Endothelial cell (in vitro differentiated cells): Measurements from ENCODE around the gene CAB39L. TPM values are rescaled to one million over a fixed set of nuclear protein-coding genes. Genes with fewer than 3 reads are reported as not detected.

Experiments
- DNase-seq: peaks from one replicate; pipeline ENCODE4 v3.0.0; 2021; ENCODE audit warnings: low spot score
- H3K27ac Mint-ChIP-seq: one replicate; pipeline ENCODE4 v1.8.0; 2021; ENCODE audit warnings: mixed read lengths, inconsistent platforms; ENCODE audit not compliant: unreplicated experiment
- H3K27me3 Mint-ChIP-seq: one replicate; pipeline ENCODE4 v1.8.0; 2021; ENCODE audit warnings: mild to moderate bottlenecking, moderate library complexity, mixed read lengths, inconsistent platforms; ENCODE audit not compliant: unreplicated experiment
- H3K36me3 Mint-ChIP-seq: one replicate; pipeline ENCODE4 v1.8.0; 2021; ENCODE audit warnings: mild to moderate bottlenecking, low read depth, mixed read lengths, inconsistent platforms; ENCODE audit not compliant: unreplicated experiment
- H3K4me1 Mint-ChIP-seq: one replicate; pipeline ENCODE4 v1.8.0; 2021; ENCODE audit warnings: mild to moderate bottlenecking, mixed read lengths, inconsistent platforms; ENCODE audit not compliant: unreplicated experiment
- H3K4me3 Mint-ChIP-seq: one replicate; pipeline ENCODE4 v1.8.0; 2021; ENCODE audit warnings: mild to moderate bottlenecking, mixed read lengths, inconsistent platforms; ENCODE audit not compliant: unreplicated experiment
- H3K9me3 Mint-ChIP-seq: one replicate; pipeline ENCODE4 v1.8.0; 2021; ENCODE audit warnings: mixed read lengths, inconsistent platforms; ENCODE audit not compliant: unreplicated experiment
- total RNA-seq: library from RNA; stranded (reverse); fragmentation: NEBNext Ultra II Directional; extraction: Animal tissue kit (Norgen Biotek cat#: 25700); gene quantifications from one replicate; pipeline ENCODE4 v1.2.1, GENCODE V29; 2021; ENCODE audit not compliant: unreplicated experiment
- TF ChIP-seq, protein P1 (sequence below): fragments of 200-600 bp; sonication (generic); IDR thresholded peaks from one replicate; pipeline ENCODE4 v1.5.0; 2021; ENCODE audit warnings: antibody characterized with exemption; ENCODE audit not compliant: unreplicated experiment

CAB39L gene
- total RNA-seq, 1 donor from 2014 or later: 3.9 TPM

DNA sequence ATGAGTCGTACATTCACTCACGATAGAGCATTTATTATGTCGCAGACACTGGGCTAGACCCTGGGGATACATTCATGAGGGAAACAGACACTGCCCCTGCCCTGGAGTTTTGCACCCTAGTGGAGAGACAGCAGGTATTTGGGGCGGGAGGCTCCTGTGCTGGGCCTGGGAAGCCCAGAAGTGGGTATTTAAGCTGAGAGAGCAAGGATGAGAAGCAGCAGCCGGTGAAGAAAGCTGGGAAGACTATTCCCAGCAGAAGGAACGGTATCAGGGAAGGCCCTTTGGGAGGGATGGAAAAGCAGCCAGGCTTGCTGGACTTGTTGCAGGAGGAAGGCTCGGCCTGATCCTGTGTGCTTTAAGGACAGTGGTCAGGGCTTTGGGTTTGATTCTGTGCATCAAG, 141.6 kb downstream of the CAB39L start:
- H3K27me3 Mint-ChIP-seq: peaks cover 12% of the 10 kb centered on the region
- no peak for DNase-seq
- TF ChIP-seq, protein P1, sequence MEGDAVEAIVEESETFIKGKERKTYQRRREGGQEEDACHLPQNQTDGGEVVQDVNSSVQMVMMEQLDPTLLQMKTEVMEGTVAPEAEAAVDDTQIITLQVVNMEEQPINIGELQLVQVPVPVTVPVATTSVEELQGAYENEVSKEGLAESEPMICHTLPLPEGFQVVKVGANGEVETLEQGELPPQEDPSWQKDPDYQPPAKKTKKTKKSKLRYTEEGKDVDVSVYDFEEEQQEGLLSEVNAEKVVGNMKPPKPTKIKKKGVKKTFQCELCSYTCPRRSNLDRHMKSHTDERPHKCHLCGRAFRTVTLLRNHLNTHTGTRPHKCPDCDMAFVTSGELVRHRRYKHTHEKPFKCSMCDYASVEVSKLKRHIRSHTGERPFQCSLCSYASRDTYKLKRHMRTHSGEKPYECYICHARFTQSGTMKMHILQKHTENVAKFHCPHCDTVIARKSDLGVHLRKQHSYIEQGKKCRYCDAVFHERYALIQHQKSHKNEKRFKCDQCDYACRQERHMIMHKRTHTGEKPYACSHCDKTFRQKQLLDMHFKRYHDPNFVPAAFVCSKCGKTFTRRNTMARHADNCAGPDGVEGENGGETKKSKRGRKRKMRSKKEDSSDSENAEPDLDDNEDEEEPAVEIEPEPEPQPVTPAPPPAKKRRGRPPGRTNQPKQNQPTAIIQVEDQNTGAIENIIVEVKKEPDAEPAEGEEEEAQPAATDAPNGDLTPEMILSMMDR: no peak
- H3K4me3 Mint-ChIP-seq: no peak overlapping the region
- no peaks in the 10 kb centered on the region for H3K9me3 Mint-ChIP-seq
- peaks cover 6% of the 10 kb centered on the region for H3K4me1 Mint-ChIP-seq
- H3K36me3 Mint-ChIP-seq: no peaks in the 10 kb centered on the region
- H3K27ac Mint-ChIP-seq: no peak overlapping the region

DNA sequence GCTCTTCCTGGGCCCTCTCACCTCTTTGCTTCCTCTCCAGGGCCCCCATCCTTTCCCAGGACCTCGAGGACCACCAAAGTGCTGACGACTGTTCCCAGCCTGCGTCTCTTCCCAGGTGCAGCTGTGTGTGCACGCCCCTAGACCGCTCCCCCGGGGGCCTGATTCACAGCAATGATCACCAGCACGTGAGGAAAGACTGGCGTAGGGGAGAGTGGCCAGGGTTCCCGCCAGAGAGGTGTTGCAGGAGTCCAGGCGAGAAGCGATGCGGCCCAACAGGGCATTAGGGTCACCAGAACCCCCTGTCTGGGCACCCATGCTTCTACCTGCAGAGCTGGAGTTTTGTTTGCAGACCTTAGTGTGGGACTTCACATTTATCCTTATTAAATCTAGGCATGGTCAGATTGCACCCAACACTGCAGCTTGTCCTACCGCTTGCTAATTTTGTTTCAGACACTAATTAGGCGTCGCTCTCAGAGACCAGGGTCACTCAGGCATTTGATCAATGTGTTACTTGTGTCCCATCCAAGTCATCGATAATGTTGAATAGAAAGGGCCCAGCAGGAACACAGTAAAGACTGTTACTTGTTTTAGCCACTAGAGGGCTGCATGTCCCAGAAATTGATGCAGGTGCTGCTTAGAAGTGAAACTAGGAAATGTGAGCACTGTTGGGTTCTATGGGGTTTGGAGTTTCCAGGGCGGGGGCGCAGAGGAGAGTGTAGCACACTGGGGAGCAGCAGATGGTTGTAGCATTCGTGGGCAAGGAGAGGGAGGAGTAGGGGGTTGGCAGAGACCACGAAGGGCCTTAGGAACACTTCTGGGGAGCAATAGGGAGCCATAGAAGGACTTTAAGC, 142.9 kb downstream of the CAB39L start:
- Mint-ChIP-seq H3K9me3 (no peaks in the 10 kb centered on the region), H3K4me1 (peaks cover 6% of the 10 kb centered on the region), H3K36me3 (no peaks in the 10 kb centered on the region), H3K27ac (no peak overlapping the region), H3K27me3 (peaks cover 12% of the 10 kb centered on the region), H3K4me3 (no peak overlapping the region)
- DNase-seq: peak; percentile 22
- TF ChIP-seq, protein P1: peak; percentile 74

- H3K4me3 Mint-ChIP-seq: no peak overlapping the region
- no peak for DNase-seq
- H3K4me1 Mint-ChIP-seq: peaks cover 6% of the 10 kb centered on the region
- no peaks in the 10 kb centered on the region for H3K36me3 Mint-ChIP-seq
- no peak overlapping the region for H3K27ac Mint-ChIP-seq
- peaks cover 14% of the 10 kb centered on the region for H3K27me3 Mint-ChIP-seq
- H3K9me3 Mint-ChIP-seq: no peaks in the 10 kb centered on the region
- TF ChIP-seq, protein P1: no peak
Observed at GRCh38 chr13:49300276-49300675, 143.6 kb downstream of the CAB39L start.

GRCh38 chr13:49298903-49299605, 144.8 kb downstream of the CAB39L start:
- no peaks in the 10 kb centered on the region for H3K9me3 Mint-ChIP-seq
- no peaks in the 10 kb centered on the region for H3K36me3 Mint-ChIP-seq
- H3K27ac Mint-ChIP-seq: no peak overlapping the region
- peaks cover 14% of the 10 kb centered on the region for H3K27me3 Mint-ChIP-seq
- no peak overlapping the region for H3K4me3 Mint-ChIP-seq
- H3K4me1 Mint-ChIP-seq: peaks cover 6% of the 10 kb centered on the region
- TF ChIP-seq, protein P1: no peak
- no peak for DNase-seq

DNA sequence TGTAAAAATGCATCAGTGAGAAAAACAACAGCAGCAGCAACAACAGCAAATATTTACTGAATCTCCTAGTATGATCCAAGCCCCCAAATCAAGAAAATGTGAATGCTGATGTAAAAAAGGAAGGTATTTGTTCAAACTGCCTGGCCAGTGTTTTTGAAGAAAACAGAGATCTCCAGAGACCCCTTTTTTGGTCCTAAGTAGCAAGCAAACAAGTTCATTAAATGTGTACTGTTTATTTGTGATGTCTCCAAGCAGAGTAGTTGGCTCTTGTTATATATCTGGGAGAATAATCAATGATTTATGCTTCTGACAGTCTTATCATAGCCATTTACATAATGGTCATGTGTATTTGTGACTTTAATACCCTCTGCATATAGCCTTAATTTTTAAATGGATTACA, 145.4 kb downstream of the CAB39L start:
- H3K36me3 Mint-ChIP-seq: no peaks in the 10 kb centered on the region
- no peak overlapping the region for H3K27ac Mint-ChIP-seq
- H3K4me1 Mint-ChIP-seq: peaks cover 4% of the 10 kb centered on the region
- H3K9me3 Mint-ChIP-seq: no peaks in the 10 kb centered on the region
- TF ChIP-seq, protein P1: no peak
- peaks cover 13% of the 10 kb centered on the region for H3K27me3 Mint-ChIP-seq
- no peak overlapping the region for H3K4me3 Mint-ChIP-seq
- DNase-seq: no peak
